K562 (cell line): ENCODE measurements around the gene LGALS7B. TPM values are rescaled to one million over a fixed set of nuclear protein-coding genes. Genes with fewer than 3 reads are reported as not detected.
"Not testable (repeated sequence)": the region's sequence is repeated elsewhere in the genome, so short reads cannot be mapped to it uniquely, and the experiment has no call there.

Experiments
- ATAC-seq: fragments of 200-7000 bp; cut with Tn5 transposase; 3 replicates; pipeline ENCODE4 v1.9.1; 2020; ENCODE audit warnings: moderate library complexity
- BruUV-seq: library from RNA; stranded (reverse); fragments of 400-500 nt; replicated peaks from 2 replicates; lab custom pipeline; 2021; lab: Mats Ljungman, UMichigan
- CTCF ChIA-PET: fragments of 300-600 bp; formaldehyde crosslinking; extraction: SDS; loops from one replicate; lab custom pipeline; 2021; ENCODE audit warnings: low intra/inter-chr PET ratio; lab: Yijun Ruan, JAX
- POLR2A ChIA-PET: fragments of 300-600, 350-650 bp; sonication (Branson Sonifier 250); formaldehyde crosslinking; extraction: SDS; loops from one replicate; lab custom pipeline; 2021; ENCODE audit warnings: antibody characterized with exemption, inconsistent platforms; lab: Yijun Ruan, JAX
- DNase-seq, 4 experiments: peaks; one replicate each; pipeline versions ENCODE4 v3.0.0 to v3.0.0-alpha.2; 2011 to 2018; ENCODE audit warnings: low spot score in 3 of 4, mixed read lengths in 3 of 4; ENCODE audit errors: extremely low read depth in 1 of 4
- FAIRE-seq: peaks from 2 replicates; lab custom pipeline; 2011; peaks lifted over from hg19 to GRCh38; lab: Jason Lieb, UNC
- H2AFZ ChIP-seq: 2 replicates; pipeline ENCODE4 v1.6.0; 2011; ENCODE audit warnings: low read depth, low read length, control low read depth, inconsistent platforms
- H3K27ac ChIP-seq: fragments of 200-600 bp; 3 replicates; pipeline ENCODE4 v1.8.0; 2011; ENCODE audit warnings: low read depth, mild to moderate bottlenecking, control low read depth, inconsistent platforms, low read length, moderate library complexity, mixed read lengths; ENCODE audit errors: extremely low read depth
- H3K27me3 ChIP-seq, 2 experiments: fragments of 300-600 bp in 1 of 2; 2 replicates in 1 of 2; 3 replicates in 1 of 2; pipeline versions ENCODE4 v1.6.0 to v1.8.0; 2011; ENCODE audit warnings: inconsistent platforms in 2 of 2, low read length in 2 of 2, mild to moderate bottlenecking in 1 of 2, mixed read lengths in 1 of 2, moderate library complexity in 1 of 2; ENCODE audit not compliant: control insufficient read depth in 2 of 2, insufficient read depth in 2 of 2
- H3K36me3 ChIP-seq: fragments of 300-600 bp; 3 replicates; pipeline ENCODE4 v1.8.0; 2011; ENCODE audit warnings: mild to moderate bottlenecking, low read length, inconsistent platforms; ENCODE audit not compliant: control insufficient read depth, insufficient read depth
- H3K4me1 ChIP-seq, 2 experiments: fragments of 200-600 bp in 1 of 2; replicated peaks in 1 of 2; 2 replicates in 1 of 2; 3 replicates in 1 of 2; pipeline versions ENCODE4 v1.5.1 to v1.8.0; 2011; ENCODE audit warnings: inconsistent platforms in 2 of 2, low read length in 2 of 2, mild to moderate bottlenecking in 1 of 2, mixed read lengths in 1 of 2, moderate library complexity in 1 of 2; ENCODE audit not compliant: control insufficient read depth in 2 of 2, insufficient read depth in 2 of 2
- H3K4me2 ChIP-seq: 2 replicates; pipeline ENCODE4 v1.6.1; 2011; ENCODE audit warnings: low read length, control low read depth, inconsistent platforms, mixed read lengths; ENCODE audit not compliant: insufficient read depth
- H3K4me3 ChIP-seq: fragments of 200-600 bp; sonication (generic), shearing (Covaris generic); 2 replicates; pipeline ENCODE4 v1.5.1; 2016; ENCODE audit warnings: control low read depth, inconsistent platforms
- H3K79me2 ChIP-seq: fragments of 200-600 bp; 3 replicates; pipeline ENCODE4 v1.8.0; 2011; ENCODE audit warnings: low read length, inconsistent platforms; ENCODE audit not compliant: control insufficient read depth, insufficient read depth
- H3K9ac ChIP-seq, 2 experiments: 2 replicates each; pipeline versions ENCODE4 v1.6.0 to v1.6.1; 2011; ENCODE audit warnings: low read depth in 2 of 2, low read length in 2 of 2, control low read depth in 1 of 2, inconsistent platforms in 1 of 2, mild to moderate bottlenecking in 1 of 2, mixed read lengths in 1 of 2; ENCODE audit not compliant: insufficient read depth in 1 of 2
- H3K9me1 ChIP-seq: one replicate; pipeline ENCODE4 v1.6.0; 2011; ENCODE audit warnings: inconsistent platforms, mild to moderate bottlenecking, low read length, moderate library complexity; ENCODE audit not compliant: control insufficient read depth, insufficient read depth
- H3K9me3 ChIP-seq: replicated peaks from 2 replicates; pipeline ENCODE4 v1.5.1; 2011; ENCODE audit warnings: low read depth, low read length, inconsistent platforms; ENCODE audit not compliant: control insufficient read depth, insufficient read depth
- H4K20me1 ChIP-seq: replicated peaks from 2 replicates; pipeline ENCODE4 v1.6.1; 2011; ENCODE audit warnings: low read length, inconsistent platforms, mixed read lengths; ENCODE audit not compliant: control insufficient read depth, insufficient read depth
- ATF2 ChIP-seq: sonication (generic); formaldehyde crosslinking; IDR thresholded peaks from 2 replicates; pipeline ENCODE4 v1.8.1; 2022; ENCODE audit warnings: missing genetic modification reagents
- CREB3 ChIP-seq: fragments of 450-650 bp; conservative IDR thresholded peaks from 2 replicates; pipeline ENCODE4 v1.6.1; 2016; ENCODE audit warnings: missing genetic modification characterization, low read depth, mild to moderate bottlenecking, missing compliant biosample characterization, moderate library complexity
- MXD1 ChIP-seq: fragments of 250-450 bp; sonication (Bioruptor Pico); IDR thresholded peaks from 2 replicates; pipeline ENCODE4 v1.8.0; 2021; ENCODE audit warnings: borderline replicate concordance, mild to moderate bottlenecking, moderate library complexity; ENCODE audit not compliant: poor library complexity, severe bottlenecking
- ZNF121 ChIP-seq: sonication (generic); formaldehyde crosslinking; conservative IDR thresholded peaks from 2 replicates; pipeline ENCODE4 v1.8.0; 2022; ENCODE audit warnings: missing genetic modification reagents
- ZNF133 ChIP-seq: fragments of 250-450 bp; sonication (Bioruptor Pico); IDR thresholded peaks from 2 replicates; pipeline ENCODE4 v1.4.0; 2020; ENCODE audit warnings: mild to moderate bottlenecking
- WGBS: fragments of 100-300 bp; shearing (Covaris generic); methylation state at CpG from one replicate; pipeline ENCODE4 v1.1.6; 2016; ENCODE audit warnings: low coverage, mixed read lengths; ENCODE audit not compliant: insufficient coverage; ENCODE audit errors: missing lambda C conversion rate; 5-methylcytosine and 5-hydroxymethylcytosine counted together
- in situ Hi-C: fragments of 300-500 bp; cut with MboI; formaldehyde crosslinking; loops from 4 replicates; pipeline ENCODE4 v1.15.0; 2018; ENCODE audit warnings: inconsistent platforms, mixed read lengths
- intact Hi-C: fragments of 100-400 bp; cut with micrococcal nuclease; formaldehyde crosslinking; loops from 2 replicates; pipeline ENCODE4 v1.14.2; 2022
- polyA plus RNA-seq, 8 experiments: library from polyadenylated mRNA; depleted of rRNA in 4 of 8; stranded (reverse) in 5 of 8; unstranded in 3 of 8; fragments of >200 nt; fragmentation: Nextera tagmentation in 2 of 8; fragmentation: Illumina TruSeq in 1 of 8; extraction: Ambion mirVana in 2 of 8; extraction: Trizol in 1 of 8; gene quantifications; 2 replicates each; pipeline versions ENCODE4 v1.2.1 to v1.2.3, GENCODE V29; 2011 to 2014; ENCODE audit warnings: inconsistent platforms in 1 of 8, missing spikeins in 1 of 8
- total RNA-seq, 7 experiments: library from RNA; depleted of rRNA in 6 of 7; stranded (reverse); fragments of >200 nt in 6 of 7; fragmentation: Illumina TruSeq in 2 of 7; extraction: Trizol in 2 of 7; gene quantifications; 2 replicates each; pipeline versions ENCODE4 v1.2.1 to v1.2.3, GENCODE V29; 2011 to 2021; ENCODE audit warnings: low replicate concordance in 1 of 7

The LGALS7B gene
- total and polyA plus RNA-seq, 9 of the 15 experiments (the other 6 are each of a cell fraction or from before 2014, with no cell fraction given) = not detected

GRCh38 chr19:38797781-38798180, 8.8 kb downstream of the LGALS7B start:
- in situ Hi-C loops, intact Hi-C loops: not testable (repeated sequence)

GRCh38 chr19:38799104-38799503, 10.1 kb downstream of the LGALS7B start:
- no peak for DNase-seq
- FAIRE-seq = no peak
- Histone ChIP-seq H4K20me1 (no peaks in the 10 kb centered on the region), H3K9ac (no peak overlapping the region), H3K36me3 (no peaks in the 10 kb centered on the region), H3K4me2 (no peak overlapping the region), H3K27me3 (0 out of 5 replicates have a peak, but pooled peaks cover 0 to 7% of the 10 kb centered on the region in 2 experiments), H3K4me1 (peaks cover 0 to 3% of the 10 kb centered on the region in 2 experiments; a peak in 1 of 5 replicates), H3K79me2 (no peaks in the 10 kb centered on the region), H2AFZ (no peak overlapping the region), H3K4me3 (no peak overlapping the region), H3K9me3 (no peaks in the 10 kb centered on the region), H3K9me1 (no peaks in the 10 kb centered on the region), H3K27ac (no peak overlapping the region)
- TF ChIP-seq ZNF133 (CRISPR knock-in tag) (no peak), ATF2 (no peak), ZNF121 (CRISPR knock-in tag) (no peak), CREB3 (no peak), MXD1 (CRISPR knock-in tag) (no peak)
- ATAC-seq = no peak
- ChIA-PET POLR2A (interaction anchor here (0.7 to 1.3 kb wide), 3 partner anchors 14 to 502 kb away, joined by 3 to 4 read pairs (median 4); partner anchors contain the start of gene LGALS4), CTCF (no interaction called here)
- BruUV-seq = no TSS peak
- in situ Hi-C loops = no loop called here
- intact Hi-C loops = no loop called here
- 57% methylated on average over 10 of the region's 10 CpGs for WGBS

More at GRCh38 chr19:38797781-38798180, 8.8 kb downstream of the LGALS7B start:
- FAIRE-seq, POLR2A ChIA-PET, H4K20me1 ChIP-seq, H3K4me3 ChIP-seq, H3K36me3 ChIP-seq, H3K27ac ChIP-seq, H3K4me2 ChIP-seq, H3K9ac ChIP-seq, H3K4me1 ChIP-seq, H3K9me3 ChIP-seq, H2AFZ ChIP-seq, BruUV-seq, H3K9me1 ChIP-seq, ATAC-seq, H3K27me3 ChIP-seq, DNase-seq, H3K79me2 ChIP-seq, CTCF ChIA-PET: not testable (repeated sequence)
- WGBS = 53% methylated on average over 6 of the region's 33 CpGs
